ENCODE measurements around the gene PHC2.

PHC2 gene

GRCh38 chr1:33289858-33290154 lies 141.1 kb downstream of the PHC2 start:
- H3K36me3 ChIP-seq (ENCODE audit: control insufficient read depth, insufficient read depth, low read length), result no peaks in the 10 kb centered on the region
- H3K79me2 ChIP-seq (ENCODE audit: control insufficient read depth, insufficient read depth, low read length), result no peaks in the 10 kb centered on the region
- H3K4me1 ChIP-seq (ENCODE audit: control insufficient read depth, low read depth, low read length), result no peaks in the 10 kb centered on the region
- H3K4me3 ChIP-seq (ENCODE audit: low read length), result no peak overlapping the region
- no peak overlapping the region for H3K23ac ChIP-seq (ENCODE audit: low read length)
- DNase-seq, result no peak
- no peak overlapping the region for H3K9ac ChIP-seq (ENCODE audit: low read length)
- no peaks in the 10 kb centered on the region for H3K79me1 ChIP-seq (ENCODE audit: low read length)
- H2BK120ac ChIP-seq (ENCODE audit: low read depth, low read length), result no peak overlapping the region
- H4K8ac ChIP-seq (ENCODE audit: low read depth, low read length), result no peak overlapping the region
- H2BK15ac ChIP-seq (replicated peaks; ENCODE audit: low read depth), result no peak overlapping the region
- H3K27me3 ChIP-seq (ENCODE audit: insufficient read depth, low read length, poor library complexity), result no peaks in the 10 kb centered on the region
- H3K4me2 ChIP-seq (ENCODE audit: low read length), result no peak overlapping the region
- H3K27ac ChIP-seq (ENCODE audit: low read depth, low read length), result no peak overlapping the region
- no CpG with 5 or more reads among the region's 3 CpGs for WGBS (ENCODE audit: extremely low coverage, insufficient coverage, low lambda C conversion rate)
- no peak overlapping the region for H2BK5ac ChIP-seq (ENCODE audit: low read length)
- no peak overlapping the region for H3K4ac ChIP-seq (ENCODE audit: low read depth, low read length)
- H4K5ac ChIP-seq (ENCODE audit: low read length), result no peak overlapping the region
- no peak overlapping the region for H2AK5ac ChIP-seq (ENCODE audit: low read length)
- no peak overlapping the region for H3K18ac ChIP-seq (ENCODE audit: low read length)
- H3K56ac ChIP-seq (ENCODE audit: low read length), result no peak overlapping the region

GRCh38 chr1:33288976-33289857 lies 141.7 kb downstream of the PHC2 start:
- Histone ChIP-seq H3K36me3 (ENCODE audit: control insufficient read depth, insufficient read depth, low read length) (no peaks in the 10 kb centered on the region), H3K23ac (ENCODE audit: low read length) (no peak overlapping the region)

GRCh38 chr1:33287317-33287716 lies 143.6 kb downstream of the PHC2 start:
- H2BK120ac ChIP-seq (ENCODE audit: low read depth, low read length), result no peak overlapping the region
- no peaks in the 10 kb centered on the region for H3K79me1 ChIP-seq (ENCODE audit: low read length)
- no peaks in the 10 kb centered on the region for H3K79me2 ChIP-seq (ENCODE audit: control insufficient read depth, insufficient read depth, low read length)
- H4K5ac ChIP-seq (ENCODE audit: low read length), result no peak overlapping the region
- no CpG with 5 or more reads among the region's 2 CpGs for WGBS (ENCODE audit: extremely low coverage, insufficient coverage, low lambda C conversion rate)
- no peak overlapping the region for H3K9ac ChIP-seq (ENCODE audit: low read length)
- H4K8ac ChIP-seq (ENCODE audit: low read depth, low read length), result no peak overlapping the region
- no peak for DNase-seq
- H3K36me3 ChIP-seq (ENCODE audit: control insufficient read depth, insufficient read depth, low read length), result peaks cover 1% of the 10 kb centered on the region
- no peak overlapping the region for H2AK5ac ChIP-seq (ENCODE audit: low read length)
- H3K4ac ChIP-seq (ENCODE audit: low read depth, low read length), result no peak overlapping the region
- H3K27ac ChIP-seq (ENCODE audit: low read depth, low read length), result no peak overlapping the region
- no peak overlapping the region for H3K56ac ChIP-seq (ENCODE audit: low read length)
- no peaks in the 10 kb centered on the region for H3K27me3 ChIP-seq (ENCODE audit: insufficient read depth, low read length, poor library complexity)
- no peaks in the 10 kb centered on the region for H3K4me1 ChIP-seq (ENCODE audit: control insufficient read depth, low read depth, low read length)
- no peak overlapping the region for H3K18ac ChIP-seq (ENCODE audit: low read length)
- H2BK5ac ChIP-seq (ENCODE audit: low read length), result no peak overlapping the region
- H3K4me2 ChIP-seq (ENCODE audit: low read length), result no peak overlapping the region
- H3K4me3 ChIP-seq (ENCODE audit: low read length), result no peak overlapping the region
- H2BK15ac ChIP-seq (replicated peaks; ENCODE audit: low read depth), result no peak overlapping the region
- H3K23ac ChIP-seq (ENCODE audit: low read length), result no peak overlapping the region

More at GRCh38 chr1:33288976-33289857, 141.7 kb downstream of the PHC2 start:
- WGBS (ENCODE audit: extremely low coverage, insufficient coverage, low lambda C conversion rate), result no CpG with 5 or more reads among the region's 16 CpGs
- H3K27ac ChIP-seq (ENCODE audit: low read depth, low read length), result no peak overlapping the region
- H3K9ac ChIP-seq (ENCODE audit: low read length), result no peak overlapping the region
- no peak overlapping the region for H2BK120ac ChIP-seq (ENCODE audit: low read depth, low read length)
- no peak overlapping the region for H2BK5ac ChIP-seq (ENCODE audit: low read length)
- no peak overlapping the region for H4K5ac ChIP-seq (ENCODE audit: low read length)
- H3K4ac ChIP-seq (ENCODE audit: low read depth, low read length), result no peak overlapping the region
- H2AK5ac ChIP-seq (ENCODE audit: low read length), result no peak overlapping the region
- no peak for DNase-seq
- no peak overlapping the region for H3K4me2 ChIP-seq (ENCODE audit: low read length)
- H3K56ac ChIP-seq (ENCODE audit: low read length), result no peak overlapping the region
- no peaks in the 10 kb centered on the region for H3K79me1 ChIP-seq (ENCODE audit: low read length)
- no peak overlapping the region for H4K8ac ChIP-seq (ENCODE audit: low read depth, low read length)
- no peaks in the 10 kb centered on the region for H3K27me3 ChIP-seq (ENCODE audit: insufficient read depth, low read length, poor library complexity)
- H2BK15ac ChIP-seq (replicated peaks; ENCODE audit: low read depth), result no peak overlapping the region
- H3K4me3 ChIP-seq (ENCODE audit: low read length), result no peak overlapping the region
- no peak overlapping the region for H3K18ac ChIP-seq (ENCODE audit: low read length)
- H3K4me1 ChIP-seq (ENCODE audit: control insufficient read depth, low read depth, low read length), result no peaks in the 10 kb centered on the region
- H3K79me2 ChIP-seq (ENCODE audit: control insufficient read depth, insufficient read depth, low read length), result no peaks in the 10 kb centered on the region

- no peaks in the 10 kb centered on the region for H3K27me3 ChIP-seq (ENCODE audit: insufficient read depth, low read length, poor library complexity)
- H3K36me3 ChIP-seq (ENCODE audit: control insufficient read depth, insufficient read depth, low read length), result peaks cover 1% of the 10 kb centered on the region
- H3K4ac ChIP-seq (ENCODE audit: low read depth, low read length), result no peak overlapping the region
- H2BK5ac ChIP-seq (ENCODE audit: low read length), result no peak overlapping the region
- H2AK5ac ChIP-seq (ENCODE audit: low read length), result no peak overlapping the region
- no peak overlapping the region for H3K18ac ChIP-seq (ENCODE audit: low read length)
- H3K4me2 ChIP-seq (ENCODE audit: low read length), result no peak overlapping the region
- H2BK15ac ChIP-seq (replicated peaks; ENCODE audit: low read depth), result no peak overlapping the region
- H3K79me1 ChIP-seq (ENCODE audit: low read length), result no peaks in the 10 kb centered on the region
- H2BK120ac ChIP-seq (ENCODE audit: low read depth, low read length), result no peak overlapping the region
- DNase-seq, result no peak
- no peaks in the 10 kb centered on the region for H3K79me2 ChIP-seq (ENCODE audit: control insufficient read depth, insufficient read depth, low read length)
- H4K8ac ChIP-seq (ENCODE audit: low read depth, low read length), result no peak overlapping the region
- no peak overlapping the region for H4K5ac ChIP-seq (ENCODE audit: low read length)
- H3K56ac ChIP-seq (ENCODE audit: low read length), result no peak overlapping the region
- no peak overlapping the region for H3K9ac ChIP-seq (ENCODE audit: low read length)
- no peak overlapping the region for H3K27ac ChIP-seq (ENCODE audit: low read depth, low read length)
- no peak overlapping the region for H3K4me3 ChIP-seq (ENCODE audit: low read length)
- WGBS (ENCODE audit: extremely low coverage, insufficient coverage, low lambda C conversion rate), result no CpG with 5 or more reads among the region's 8 CpGs
- no peak overlapping the region for H3K23ac ChIP-seq (ENCODE audit: low read length)
- no peaks in the 10 kb centered on the region for H3K4me1 ChIP-seq (ENCODE audit: control insufficient read depth, low read depth, low read length)
These were observed 144.3 kb downstream of the PHC2 start for GRCh38 chr1:33286451-33287185.

- no CpG with 5 or more reads among the region's 6 CpGs for WGBS (ENCODE audit: extremely low coverage, insufficient coverage, low lambda C conversion rate)
- no peak overlapping the region for H3K23ac ChIP-seq (ENCODE audit: low read length)
- no peak overlapping the region for H3K4me2 ChIP-seq (ENCODE audit: low read length)
- H3K79me2 ChIP-seq (ENCODE audit: control insufficient read depth, insufficient read depth, low read length), result no peaks in the 10 kb centered on the region
- H3K56ac ChIP-seq (ENCODE audit: low read length), result no peak overlapping the region
- H3K27me3 ChIP-seq (ENCODE audit: insufficient read depth, low read length, poor library complexity), result no peaks in the 10 kb centered on the region
- H2BK15ac ChIP-seq (replicated peaks; ENCODE audit: low read depth), result no peak overlapping the region
- H2BK5ac ChIP-seq (ENCODE audit: low read length), result no peak overlapping the region
- H3K4ac ChIP-seq (ENCODE audit: low read depth, low read length), result no peak overlapping the region
- H3K36me3 ChIP-seq (ENCODE audit: control insufficient read depth, insufficient read depth, low read length), result peaks cover 3% of the 10 kb centered on the region
- H3K27ac ChIP-seq (ENCODE audit: low read depth, low read length), result no peak overlapping the region
- H4K8ac ChIP-seq (ENCODE audit: low read depth, low read length), result no peak overlapping the region
- no peak overlapping the region for H3K18ac ChIP-seq (ENCODE audit: low read length)
- no peaks in the 10 kb centered on the region for H3K79me1 ChIP-seq (ENCODE audit: low read length)
- no peak overlapping the region for H4K5ac ChIP-seq (ENCODE audit: low read length)
- no peak overlapping the region for H3K9ac ChIP-seq (ENCODE audit: low read length)
- H2AK5ac ChIP-seq (ENCODE audit: low read length), result no peak overlapping the region
- no peak overlapping the region for H3K4me3 ChIP-seq (ENCODE audit: low read length)
- H3K4me1 ChIP-seq (ENCODE audit: control insufficient read depth, low read depth, low read length), result no peaks in the 10 kb centered on the region
- DNase-seq, result no peak
- H2BK120ac ChIP-seq (ENCODE audit: low read depth, low read length), result no peak overlapping the region
These were observed 146.8 kb downstream of the PHC2 start for GRCh38 chr1:33284049-33284448.
